ENCODE results near the gene HTT.

Gene HTT

DNA sequence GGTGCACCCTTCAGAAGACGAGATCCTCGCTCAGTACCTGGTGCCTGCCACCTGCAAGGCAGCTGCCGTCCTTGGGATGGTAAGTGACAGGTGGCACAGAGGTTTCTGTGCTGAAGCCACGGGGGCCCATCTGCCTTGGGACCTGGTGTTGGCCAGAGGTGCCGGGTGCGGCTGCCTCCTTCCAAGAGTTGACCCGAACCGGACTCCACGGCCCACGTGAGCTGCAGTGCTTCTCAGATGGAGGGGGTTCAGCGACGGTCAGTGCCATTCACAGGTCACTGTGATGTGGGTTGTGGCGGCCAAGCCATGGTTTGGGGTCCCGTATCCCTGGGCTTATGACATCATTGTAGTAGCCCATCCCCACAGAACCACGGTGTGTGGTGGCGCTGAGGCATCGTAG is 155.5 kb downstream of the HTT start:
- no peak for DNase-seq (ENCODE audit: extremely low read depth in 1 of 2, low read depth in 1 of 2)

DNA sequence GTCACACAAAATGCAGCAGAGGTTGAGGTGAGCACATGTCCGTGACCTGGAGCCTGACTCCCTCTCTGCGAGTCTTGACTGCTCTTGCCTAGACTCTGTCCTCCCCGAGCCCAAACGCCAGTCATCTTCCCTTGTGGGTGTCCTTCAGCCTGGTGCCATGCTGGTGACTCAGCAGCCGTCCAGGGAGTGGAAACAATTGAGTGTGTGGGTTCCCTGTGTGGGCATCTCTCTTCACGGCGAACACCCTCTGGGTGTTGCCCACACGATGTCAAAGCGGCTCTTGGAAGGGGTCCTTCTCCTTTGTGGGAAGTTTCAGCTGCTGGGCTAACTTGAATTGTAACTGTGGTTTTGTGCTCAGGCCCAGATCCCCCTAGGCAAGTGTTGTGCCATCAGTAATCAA is 157.0 kb downstream of the HTT start:
- DNase-seq (ENCODE audit: extremely low read depth in 1 of 2, low read depth in 1 of 2) = no peak

DNA sequence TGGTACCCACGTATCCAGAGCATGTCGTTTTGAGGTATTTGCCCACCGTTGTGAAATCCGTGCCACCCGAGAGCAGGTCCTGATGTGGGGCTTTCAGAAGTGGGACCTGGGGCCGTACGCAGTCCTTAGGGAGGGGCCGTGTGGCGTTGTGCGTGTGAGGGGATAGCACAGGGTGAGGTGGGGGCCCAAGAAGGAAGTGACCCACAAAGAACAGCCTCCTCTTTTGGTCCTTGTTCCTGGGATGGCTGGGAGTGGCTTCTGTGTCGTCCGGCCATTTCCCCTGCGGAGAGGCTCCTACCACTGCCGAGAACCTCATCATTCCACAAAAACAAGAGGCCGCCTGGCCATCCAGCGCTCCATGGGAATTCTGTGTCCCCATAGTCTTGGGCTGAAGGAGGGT is 157.5 kb downstream of the HTT start:
- DNase-seq (ENCODE audit: extremely low read depth in 1 of 2, low read depth in 1 of 2) = no peak

DNA sequence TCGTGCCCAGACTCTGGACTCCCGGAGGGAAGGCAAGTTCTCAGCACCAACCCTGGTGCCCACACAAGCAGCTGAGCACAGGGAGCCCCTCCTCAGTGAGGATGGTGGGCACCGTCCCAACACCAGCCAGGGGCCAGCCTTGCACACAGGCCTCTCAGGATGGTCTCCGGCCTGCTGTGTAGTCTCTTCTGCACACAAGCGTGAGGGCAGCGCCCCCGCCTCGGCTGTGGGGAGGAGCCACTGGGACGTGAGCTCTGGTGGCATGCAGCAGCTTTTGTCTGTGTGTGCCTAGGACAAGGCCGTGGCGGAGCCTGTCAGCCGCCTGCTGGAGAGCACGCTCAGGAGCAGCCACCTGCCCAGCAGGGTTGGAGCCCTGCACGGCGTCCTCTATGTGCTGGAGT is 158.4 kb downstream of the HTT start:
- DNase-seq (ENCODE audit: extremely low read depth in 1 of 2, low read depth in 1 of 2) = no peak

DNA sequence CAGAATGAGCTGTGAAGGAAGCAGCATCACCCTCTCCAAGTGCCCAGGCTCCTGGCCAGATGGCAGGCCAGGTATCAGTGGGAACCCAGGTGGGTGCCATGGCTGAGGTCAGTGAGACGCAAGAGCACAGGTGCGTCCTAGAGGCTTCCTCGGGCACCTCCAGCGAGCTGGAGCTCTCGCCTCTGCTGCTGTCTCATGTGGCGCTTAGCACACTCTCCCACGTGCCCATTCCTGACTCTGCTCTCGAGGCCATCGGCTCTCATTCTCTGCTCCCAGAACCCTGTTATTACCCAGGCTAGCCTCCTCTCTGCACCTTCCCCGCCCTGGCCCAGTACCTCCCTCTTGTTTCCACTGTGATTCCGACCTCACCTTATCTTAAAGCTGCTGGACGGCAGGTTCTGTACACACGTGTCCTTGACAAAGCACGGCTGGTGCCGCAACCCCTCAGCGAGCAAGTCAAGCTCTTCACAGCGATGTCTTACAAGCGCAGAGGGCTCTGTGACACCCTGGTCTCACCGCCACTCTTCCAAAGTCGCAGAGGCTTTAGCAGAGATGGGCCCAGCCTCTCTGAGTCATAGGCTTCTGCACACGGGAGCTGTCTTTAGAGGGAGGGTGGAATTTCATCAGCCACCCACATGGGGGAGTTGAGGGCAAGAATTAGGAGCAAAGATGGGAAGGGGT is 159.1 kb downstream of the HTT start:
- no peak for DNase-seq (ENCODE audit: extremely low read depth in 1 of 2, low read depth in 1 of 2)

DNA sequence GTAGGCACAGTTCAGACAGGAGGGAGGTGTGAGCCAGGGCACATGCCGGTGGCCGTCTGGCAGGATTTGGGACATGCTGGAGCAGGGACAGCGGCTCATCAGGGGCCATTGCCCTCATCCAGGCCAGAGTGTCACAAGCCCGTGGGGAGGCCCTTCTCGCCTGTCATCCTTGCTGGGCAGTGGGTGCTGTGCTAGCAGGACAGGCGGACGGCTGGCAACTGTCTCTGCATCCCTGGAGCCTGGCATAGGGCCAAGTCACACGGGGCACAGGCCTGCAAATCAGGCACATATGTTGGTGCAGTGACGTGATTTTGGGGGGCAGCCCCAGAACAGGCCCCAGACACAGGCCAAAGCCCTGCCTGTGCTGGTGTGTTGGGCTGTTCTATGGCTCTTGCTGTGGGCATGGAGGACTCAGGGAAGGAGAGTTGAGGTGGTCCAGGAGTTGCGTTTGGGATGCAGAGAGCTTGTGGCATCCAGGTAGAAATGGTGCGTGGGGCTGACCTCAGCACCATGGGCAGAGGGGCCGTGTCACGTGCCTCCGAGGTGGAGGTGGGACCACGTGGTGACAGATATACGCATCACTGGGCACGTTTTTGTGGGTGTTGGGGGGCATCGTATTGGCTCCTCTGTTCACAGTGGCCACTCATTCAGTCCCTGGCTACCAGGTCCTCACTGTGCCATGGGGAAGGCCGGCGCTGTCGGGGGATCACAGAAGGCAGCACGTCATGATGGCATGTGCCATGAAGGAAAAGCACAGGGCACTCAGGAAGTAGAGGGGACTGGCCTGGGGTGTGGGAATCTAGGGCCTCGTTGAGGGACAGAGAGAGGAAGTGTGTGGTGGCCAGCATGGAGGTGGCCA is 159.9 kb downstream of the HTT start:
- DNase-seq (ENCODE audit: extremely low read depth in 1 of 2, low read depth in 1 of 2) = no peak

DNA sequence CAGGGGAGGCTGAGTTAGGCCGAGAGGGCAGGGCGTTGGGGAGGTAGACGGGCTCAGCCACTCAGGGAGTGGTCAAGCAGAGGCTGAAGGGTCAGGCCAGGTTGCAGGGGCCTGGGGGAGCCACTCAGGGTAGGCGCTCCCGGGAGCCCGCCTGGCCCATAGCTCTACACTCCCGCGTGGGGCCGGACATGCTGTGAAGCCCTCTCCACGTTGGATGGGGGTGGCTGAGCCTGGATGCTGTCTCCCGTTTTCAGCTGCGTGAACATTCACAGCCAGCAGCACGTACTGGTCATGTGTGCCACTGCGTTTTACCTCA is 160.5 kb downstream of the HTT start:
- no peak for DNase-seq (ENCODE audit: extremely low read depth in 1 of 2, low read depth in 1 of 2)

DNA sequence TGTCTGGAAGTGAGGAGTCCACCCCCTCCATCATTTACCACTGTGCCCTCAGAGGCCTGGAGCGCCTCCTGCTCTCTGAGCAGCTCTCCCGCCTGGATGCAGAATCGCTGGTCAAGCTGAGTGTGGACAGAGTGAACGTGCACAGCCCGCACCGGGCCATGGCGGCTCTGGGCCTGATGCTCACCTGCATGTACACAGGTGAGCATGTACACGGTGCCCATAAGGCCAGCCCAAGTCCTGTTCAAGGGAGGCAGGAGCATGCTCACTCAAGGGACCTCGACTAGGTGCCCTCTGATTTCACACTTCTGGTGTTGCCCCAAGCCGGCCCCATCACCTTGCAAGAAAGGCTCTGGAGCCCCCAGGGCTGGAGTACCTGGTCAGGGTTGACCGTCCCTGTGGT is 161.1 kb downstream of the HTT start:
- DNase-seq (ENCODE audit: extremely low read depth in 1 of 2, low read depth in 1 of 2) = no peak

DNA sequence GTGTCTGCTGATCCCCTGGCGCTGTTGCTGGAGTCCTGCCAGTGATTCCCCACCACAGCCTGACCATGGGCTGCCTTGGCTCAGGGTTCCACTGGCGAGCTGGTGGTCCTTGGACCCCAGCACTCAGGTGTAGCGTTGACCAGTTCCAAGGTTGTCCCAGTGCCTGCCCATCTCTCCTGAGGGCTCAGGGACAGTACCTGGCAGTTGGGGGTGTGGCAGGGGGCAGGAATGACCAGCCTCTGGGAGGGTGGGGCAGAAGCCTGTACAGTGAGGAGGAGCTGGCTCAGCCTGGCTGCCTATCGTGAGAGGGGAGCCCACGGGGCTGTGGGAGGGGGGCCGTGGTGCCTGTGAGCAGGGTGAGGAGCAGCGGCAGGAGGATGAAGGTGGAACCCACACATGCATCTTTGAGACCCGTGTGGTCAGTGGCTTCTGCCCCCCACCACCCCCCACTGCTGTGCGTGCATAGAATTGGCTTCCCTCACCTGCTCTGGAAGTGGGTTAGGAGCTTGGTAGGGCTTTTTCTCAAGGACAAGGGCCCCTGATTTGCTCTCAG is 161.9 kb downstream of the HTT start:
- DNase-seq (ENCODE audit: extremely low read depth in 1 of 2, low read depth in 1 of 2) = no peak

DNA sequence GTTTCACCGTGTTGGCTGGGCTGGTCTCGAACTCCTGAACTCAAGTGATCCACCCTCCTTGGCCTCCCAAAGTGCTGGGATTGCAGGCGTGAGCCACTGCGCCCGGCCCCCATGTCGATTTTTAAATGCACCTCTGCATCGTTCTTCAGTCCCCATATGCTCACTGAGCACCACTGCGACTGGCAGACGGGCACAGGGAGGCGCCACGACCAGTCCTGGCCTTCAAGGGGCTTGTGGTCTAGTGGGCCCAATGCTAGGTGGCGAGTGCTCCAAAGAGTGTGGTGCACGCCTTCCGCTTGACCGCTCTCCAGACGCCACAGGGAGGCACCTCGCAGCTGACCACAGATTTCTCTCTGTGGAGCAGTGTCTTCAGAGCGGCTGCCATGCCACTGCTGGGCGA is 162.8 kb downstream of the HTT start:
- no peak for DNase-seq (ENCODE audit: extremely low read depth in 1 of 2, low read depth in 1 of 2)

DNA sequence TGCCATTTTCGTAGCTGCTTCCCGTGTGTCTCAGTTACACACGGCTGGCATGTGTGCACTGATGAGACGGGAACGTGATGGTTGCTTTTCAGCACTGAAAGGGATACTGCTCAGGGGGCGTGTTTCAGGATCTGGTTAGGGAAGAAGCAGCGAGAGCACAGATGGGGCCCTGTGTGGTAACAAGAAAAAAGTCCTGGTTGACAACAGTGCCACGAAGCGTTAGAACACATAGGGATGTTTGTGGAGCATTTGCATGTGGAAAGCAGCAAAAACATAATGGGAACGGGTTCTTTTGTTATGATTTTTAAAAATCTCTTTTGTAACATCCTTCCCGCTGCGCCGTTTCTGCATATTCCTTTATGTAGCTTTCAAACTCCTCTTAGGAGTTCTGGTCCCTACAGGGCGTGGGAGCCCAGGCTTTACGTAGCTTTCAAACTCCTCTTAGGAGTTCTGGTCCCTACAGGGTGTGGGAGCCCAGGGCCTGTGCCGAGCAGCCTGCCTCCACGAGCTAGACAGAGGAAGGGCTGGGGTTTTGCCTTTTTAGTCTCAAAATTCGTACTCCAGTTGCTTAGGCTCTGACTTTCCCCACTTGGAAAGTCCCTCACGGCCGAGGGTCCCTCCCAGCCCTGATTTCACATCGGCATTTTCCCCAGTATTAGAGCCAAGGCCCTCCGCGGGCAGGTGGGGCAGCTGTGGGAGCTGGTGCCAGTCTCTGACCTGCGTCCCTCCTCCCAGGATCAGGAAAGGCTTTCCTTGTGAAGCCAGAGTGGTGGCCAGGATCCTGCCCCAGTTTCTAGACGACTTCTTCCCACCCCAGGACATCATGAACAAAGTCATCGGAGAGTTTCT is 163.5 kb downstream of the HTT start:
- no peak for DNase-seq (ENCODE audit: extremely low read depth in 1 of 2, low read depth in 1 of 2)

DNA sequence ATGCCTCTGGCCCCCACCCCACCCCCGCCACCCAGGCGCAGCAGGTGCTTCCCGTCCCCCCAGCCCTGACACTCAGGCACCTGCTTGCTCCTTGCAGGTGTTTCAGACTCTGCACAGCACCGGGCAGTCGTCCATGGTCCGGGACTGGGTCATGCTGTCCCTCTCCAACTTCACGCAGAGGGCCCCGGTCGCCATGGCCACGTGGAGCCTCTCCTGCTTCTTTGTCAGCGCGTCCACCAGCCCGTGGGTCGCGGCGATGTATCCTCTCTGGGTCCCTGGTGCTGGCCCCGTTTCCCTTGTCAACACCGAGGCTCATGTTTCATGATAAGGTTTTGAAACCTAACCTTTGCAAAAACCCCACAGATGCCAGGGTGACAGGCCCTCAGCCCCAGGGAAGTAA is 164.2 kb downstream of the HTT start:
- no peak for DNase-seq (ENCODE audit: extremely low read depth in 1 of 2, low read depth in 1 of 2)

DNA sequence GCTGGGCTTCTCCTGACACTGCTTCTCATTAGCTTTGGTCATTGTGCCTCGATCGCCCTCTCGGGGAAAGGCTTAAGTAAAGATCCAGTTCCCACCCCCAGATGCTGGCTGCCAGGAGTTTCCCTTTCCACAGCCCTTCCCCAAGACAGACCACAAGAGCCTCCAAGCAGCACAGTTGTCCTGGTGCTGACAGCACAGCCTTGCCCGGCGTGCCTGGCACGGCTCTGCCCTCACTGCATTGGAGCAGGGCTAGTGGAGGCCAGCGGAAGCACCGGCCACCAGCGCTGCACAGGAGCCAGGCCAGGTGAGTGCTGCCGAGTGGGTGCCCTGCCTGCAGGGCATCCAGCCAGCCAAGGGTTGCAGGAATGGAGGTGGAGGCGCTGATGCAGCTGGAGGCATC is 164.8 kb downstream of the HTT start:
- DNase-seq (ENCODE audit: extremely low read depth in 1 of 2, low read depth in 1 of 2) = no peak

DNA sequence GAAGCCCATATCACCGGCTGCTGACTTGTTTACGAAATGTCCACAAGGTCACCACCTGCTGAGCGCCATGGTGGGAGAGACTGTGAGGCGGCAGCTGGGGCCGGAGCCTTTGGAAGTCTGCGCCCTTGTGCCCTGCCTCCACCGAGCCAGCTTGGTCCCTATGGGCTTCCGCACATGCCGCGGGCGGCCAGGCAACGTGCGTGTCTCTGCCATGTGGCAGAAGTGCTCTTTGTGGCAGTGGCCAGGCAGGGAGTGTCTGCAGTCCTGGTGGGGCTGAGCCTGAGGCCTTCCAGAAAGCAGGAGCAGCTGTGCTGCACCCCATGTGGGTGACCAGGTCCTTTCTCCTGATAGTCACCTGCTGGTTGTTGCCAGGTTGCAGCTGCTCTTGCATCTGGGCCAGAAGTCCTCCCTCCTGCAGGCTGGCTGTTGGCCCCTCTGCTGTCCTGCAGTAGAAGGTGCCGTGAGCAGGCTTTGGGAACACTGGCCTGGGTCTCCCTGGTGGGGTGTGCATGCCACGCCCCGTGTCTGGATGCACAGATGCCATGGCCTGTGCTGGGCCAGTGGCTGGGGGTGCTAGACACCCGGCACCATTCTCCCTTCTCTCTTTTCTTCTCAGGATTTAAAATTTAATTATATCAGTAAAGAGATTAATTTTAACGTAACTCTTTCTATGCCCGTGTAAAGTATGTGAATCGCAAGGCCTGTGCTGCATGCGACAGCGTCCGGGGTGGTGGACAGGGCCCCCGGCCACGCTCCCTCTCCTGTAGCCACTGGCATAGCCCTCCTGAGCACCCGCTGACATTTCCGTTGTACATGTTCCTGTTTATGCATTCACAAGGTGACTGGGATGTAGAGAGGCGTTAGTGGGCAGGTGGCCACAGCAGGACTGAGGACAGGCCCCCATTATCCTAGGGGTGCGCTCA is 165.8 kb downstream of the HTT start:
- DNase-seq (ENCODE audit: extremely low read depth in 1 of 2, low read depth in 1 of 2) = no peak

DNA sequence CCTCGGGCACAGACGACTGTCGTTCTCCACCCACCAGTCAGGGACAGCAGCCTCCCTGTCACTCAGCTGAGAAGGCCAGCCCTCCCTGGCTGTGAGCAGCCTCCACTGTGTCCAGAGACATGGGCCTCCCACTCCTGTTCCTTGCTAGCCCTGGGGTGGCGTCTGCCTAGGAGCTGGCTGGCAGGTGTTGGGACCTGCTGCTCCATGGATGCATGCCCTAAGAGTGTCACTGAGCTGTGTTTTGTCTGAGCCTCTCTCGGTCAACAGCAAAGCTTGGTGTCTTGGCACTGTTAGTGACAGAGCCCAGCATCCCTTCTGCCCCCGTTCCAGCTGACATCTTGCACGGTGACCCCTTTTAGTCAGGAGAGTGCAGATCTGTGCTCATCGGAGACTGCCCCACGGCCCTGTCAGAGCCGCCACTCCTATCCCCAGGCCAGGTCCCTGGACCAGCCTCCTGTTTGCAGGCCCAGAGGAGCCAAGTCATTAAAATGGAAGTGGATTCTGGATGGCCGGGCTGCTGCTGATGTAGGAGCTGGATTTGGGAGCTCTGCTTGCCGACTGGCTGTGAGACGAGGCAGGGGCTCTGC is 166.5 kb downstream of the HTT start:
- no peak for DNase-seq (ENCODE audit: extremely low read depth in 1 of 2, low read depth in 1 of 2)

DNA sequence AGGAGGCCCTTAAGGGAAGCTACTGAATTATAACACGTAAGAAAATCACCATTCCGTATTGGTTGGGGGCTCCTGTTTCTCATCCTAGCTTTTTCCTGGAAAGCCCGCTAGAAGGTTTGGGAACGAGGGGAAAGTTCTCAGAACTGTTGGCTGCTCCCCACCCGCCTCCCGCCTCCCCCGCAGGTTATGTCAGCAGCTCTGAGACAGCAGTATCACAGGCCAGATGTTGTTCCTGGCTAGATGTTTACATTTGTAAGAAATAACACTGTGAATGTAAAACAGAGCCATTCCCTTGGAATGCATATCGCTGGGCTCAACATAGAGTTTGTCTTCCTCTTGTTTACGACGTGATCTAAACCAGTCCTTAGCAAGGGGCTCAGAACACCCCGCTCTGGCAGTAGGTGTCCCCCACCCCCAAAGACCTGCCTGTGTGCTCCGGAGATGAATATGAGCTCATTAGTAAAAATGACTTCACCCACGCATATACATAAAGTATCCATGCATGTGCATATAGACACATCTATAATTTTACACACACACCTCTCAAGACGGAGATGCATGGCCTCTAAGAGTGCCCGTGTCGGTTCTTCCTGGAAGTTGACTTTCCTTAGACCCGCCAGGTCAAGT is 167.5 kb downstream of the HTT start:
- DNase-seq (ENCODE audit: extremely low read depth in 1 of 2, low read depth in 1 of 2) = no peak

DNA sequence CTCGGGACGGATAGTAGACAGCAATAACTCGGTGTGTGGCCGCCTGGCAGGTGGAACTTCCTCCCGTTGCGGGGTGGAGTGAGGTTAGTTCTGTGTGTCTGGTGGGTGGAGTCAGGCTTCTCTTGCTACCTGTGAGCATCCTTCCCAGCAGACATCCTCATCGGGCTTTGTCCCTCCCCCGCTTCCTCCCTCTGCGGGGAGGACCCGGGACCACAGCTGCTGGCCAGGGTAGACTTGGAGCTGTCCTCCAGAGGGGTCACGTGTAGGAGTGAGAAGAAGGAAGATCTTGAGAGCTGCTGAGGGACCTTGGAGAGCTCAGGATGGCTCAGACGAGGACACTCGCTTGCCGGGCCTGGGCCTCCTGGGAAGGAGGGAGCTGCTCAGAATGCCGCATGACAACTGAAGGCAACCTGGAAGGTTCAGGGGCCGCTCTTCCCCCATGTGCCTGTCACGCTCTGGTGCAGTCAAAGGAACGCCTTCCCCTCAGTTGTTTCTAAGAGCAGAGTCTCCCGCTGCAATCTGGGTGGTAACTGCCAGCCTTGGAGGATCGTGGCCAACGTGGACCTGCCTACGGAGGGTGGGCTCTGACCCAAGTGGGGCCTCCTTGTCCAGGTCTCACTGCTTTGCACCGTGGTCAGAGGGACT is 168.8 kb downstream of the HTT start:
- DNase-seq (ENCODE audit: extremely low read depth in 1 of 2, low read depth in 1 of 2) = no peak

DNA sequence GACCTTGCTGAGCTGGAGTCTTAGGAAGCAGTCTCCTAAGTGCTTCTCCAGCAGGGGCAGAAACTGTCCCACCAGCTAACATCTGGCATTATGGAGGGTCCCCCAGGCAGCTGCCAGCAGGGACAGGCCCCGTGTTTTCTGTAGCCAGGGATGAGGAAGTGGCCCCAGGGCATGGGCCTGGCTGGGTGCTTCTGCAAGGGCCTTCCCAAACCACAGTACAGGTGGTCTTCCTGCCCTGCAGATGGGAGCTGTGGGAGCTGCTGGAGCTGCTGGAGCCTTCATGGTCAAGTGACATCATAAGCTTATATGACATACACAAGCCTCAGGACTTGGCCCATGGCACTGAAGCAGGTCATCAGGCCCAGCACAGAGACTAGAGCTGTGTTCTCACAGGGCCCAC is 169.5 kb downstream of the HTT start:
- no peak for DNase-seq (ENCODE audit: extremely low read depth in 1 of 2, low read depth in 1 of 2)

DNA sequence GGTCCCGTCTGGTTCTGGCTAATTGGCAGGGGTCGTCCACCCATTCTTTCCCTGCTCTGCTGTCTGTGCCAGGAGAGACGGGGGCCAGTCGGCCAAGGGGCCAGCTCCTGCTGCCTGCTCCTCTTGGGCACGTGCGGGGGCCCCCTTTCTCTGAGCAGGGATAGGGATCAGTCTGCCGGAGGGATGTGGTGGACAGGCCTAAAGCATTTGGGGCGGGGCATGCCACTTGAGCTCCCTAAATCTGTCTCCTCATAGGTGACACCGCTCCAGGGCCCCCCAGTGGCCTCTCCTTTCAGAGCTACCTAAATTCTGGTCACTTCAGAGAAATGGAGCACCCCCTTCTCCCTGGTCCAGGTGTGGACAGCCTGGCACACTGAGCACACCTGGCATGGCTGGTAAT is 170.3 kb downstream of the HTT start:
- no peak for DNase-seq (ENCODE audit: extremely low read depth in 1 of 2, low read depth in 1 of 2)

Data from activated CD8-positive, alpha-beta memory T cell treated with anti-CD3 and anti-CD28 coated beads for 1 hour (primary cell).